Ishikawa (cell line): ENCODE measurements around the gene PTPRS.

Source experiments
- CEBPB ChIP-seq: IDR thresholded peaks from 2 replicates; pipeline ENCODE4 v1.6.1; 2012
- CREB1 ChIP-seq: IDR thresholded peaks from 2 replicates; pipeline ENCODE4 v1.6.1; 2012; ENCODE audit warnings: low read depth
- EGR1 ChIP-seq: IDR thresholded peaks from 2 replicates; pipeline ENCODE4 v1.6.1; 2012
- EP300 ChIP-seq: IDR thresholded peaks from 2 replicates; pipeline ENCODE4 v1.6.1; 2012; ENCODE audit warnings: borderline replicate concordance
- FOXM1 ChIP-seq: IDR thresholded peaks from 2 replicates; pipeline ENCODE4 v1.6.1; 2012; ENCODE audit warnings: low read depth, borderline replicate concordance
- NFIC ChIP-seq: IDR thresholded peaks from 2 replicates; pipeline ENCODE4 v1.6.1; 2012
- RAD21 ChIP-seq: IDR thresholded peaks from 2 replicates; pipeline ENCODE4 v1.6.1; 2012; ENCODE audit warnings: low read depth
- REST ChIP-seq: IDR thresholded peaks from 2 replicates; pipeline ENCODE4 v1.6.1; 2012; ENCODE audit warnings: low read depth, mild to moderate bottlenecking
- TAF1 ChIP-seq: IDR thresholded peaks from 2 replicates; pipeline ENCODE4 v1.6.1; 2012; ENCODE audit warnings: low read depth, mild to moderate bottlenecking
- TCF12 ChIP-seq: IDR thresholded peaks from 2 replicates; pipeline ENCODE4 v1.6.1; 2012; ENCODE audit warnings: low read depth
- TEAD4 ChIP-seq: IDR thresholded peaks from 2 replicates; pipeline ENCODE4 v1.6.1; 2012
- YY1 ChIP-seq: IDR thresholded peaks from 2 replicates; pipeline ENCODE4 v1.6.1; 2012; ENCODE audit warnings: low read depth
- ZBTB7A ChIP-seq: IDR thresholded peaks from 2 replicates; pipeline ENCODE4 v1.6.1; 2012; ENCODE audit warnings: low read depth
- TF ChIP-seq, protein P1 (sequence below): IDR thresholded peaks from 2 replicates; pipeline ENCODE4 v1.6.1; 2012
- TF ChIP-seq, protein P2 (sequence below): IDR thresholded peaks from 2 replicates; pipeline ENCODE4 v1.6.1; 2012

The PTPRS gene

GRCh38 chr19:5360003-5360780 is 19.6 kb upstream of the PTPRS start:
- TF ChIP-seq, protein P1, sequence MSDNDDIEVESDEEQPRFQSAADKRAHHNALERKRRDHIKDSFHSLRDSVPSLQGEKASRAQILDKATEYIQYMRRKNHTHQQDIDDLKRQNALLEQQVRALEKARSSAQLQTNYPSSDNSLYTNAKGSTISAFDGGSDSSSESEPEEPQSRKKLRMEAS = no peak
- TF ChIP-seq REST (no peak), TEAD4 (no peak), NFIC (no peak), ZBTB7A (no peak), CREB1 (no peak), RAD21 (no peak), FOXM1 (no peak), EGR1 (no peak), TCF12 (no peak), YY1 (no peak), EP300 (no peak), CEBPB (no peak), TAF1 (no peak)
- TF ChIP-seq, protein P2, sequence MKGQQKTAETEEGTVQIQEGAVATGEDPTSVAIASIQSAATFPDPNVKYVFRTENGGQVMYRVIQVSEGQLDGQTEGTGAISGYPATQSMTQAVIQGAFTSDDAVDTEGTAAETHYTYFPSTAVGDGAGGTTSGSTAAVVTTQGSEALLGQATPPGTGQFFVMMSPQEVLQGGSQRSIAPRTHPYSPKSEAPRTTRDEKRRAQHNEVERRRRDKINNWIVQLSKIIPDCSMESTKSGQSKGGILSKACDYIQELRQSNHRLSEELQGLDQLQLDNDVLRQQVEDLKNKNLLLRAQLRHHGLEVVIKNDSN = no peak

DNA sequence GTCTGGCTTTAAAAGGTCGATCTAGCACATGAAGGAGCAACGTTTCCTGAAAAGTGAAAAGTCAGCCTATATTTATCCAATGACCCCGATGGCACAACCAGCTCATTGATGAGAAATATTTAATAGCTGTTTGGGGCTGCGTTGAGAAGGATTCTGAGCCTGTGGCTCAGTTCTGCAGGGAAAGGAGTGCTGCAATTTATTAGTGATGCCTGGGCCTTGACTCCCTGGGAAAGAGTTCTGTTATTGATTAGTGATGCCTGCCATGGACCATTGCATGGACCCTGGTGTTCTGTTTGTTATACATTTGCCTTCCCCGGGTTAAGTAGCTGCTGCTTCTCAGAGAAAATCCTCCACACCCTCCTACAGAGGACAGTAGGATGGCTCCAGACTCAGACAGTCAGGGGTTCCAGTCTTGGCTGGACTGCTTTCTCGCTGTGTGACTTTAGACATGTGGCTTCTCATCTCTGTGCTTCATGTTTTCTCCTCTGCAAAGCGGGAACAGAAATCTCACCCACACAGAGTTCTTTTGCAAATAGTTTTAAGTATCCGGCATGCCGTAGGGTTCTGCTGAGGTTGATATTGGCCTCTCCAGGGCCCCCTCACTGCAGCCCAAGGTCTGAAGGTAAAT is 17.7 kb upstream of the PTPRS start:
- no peak for TF ChIP-seq EP300
- no peak for TF ChIP-seq EGR1
- no peak for TF ChIP-seq TEAD4
- no peak for TF ChIP-seq RAD21
- TF ChIP-seq TCF12 = no peak
- TF ChIP-seq, protein P2 = no peak
- no peak for TF ChIP-seq CREB1
- TF ChIP-seq CEBPB = no peak
- no peak for TF ChIP-seq YY1
- TF ChIP-seq FOXM1 = no peak
- TF ChIP-seq REST = no peak
- TF ChIP-seq, protein P1 = no peak
- no peak for TF ChIP-seq TAF1
- no peak for TF ChIP-seq ZBTB7A
- no peak for TF ChIP-seq NFIC

DNA sequence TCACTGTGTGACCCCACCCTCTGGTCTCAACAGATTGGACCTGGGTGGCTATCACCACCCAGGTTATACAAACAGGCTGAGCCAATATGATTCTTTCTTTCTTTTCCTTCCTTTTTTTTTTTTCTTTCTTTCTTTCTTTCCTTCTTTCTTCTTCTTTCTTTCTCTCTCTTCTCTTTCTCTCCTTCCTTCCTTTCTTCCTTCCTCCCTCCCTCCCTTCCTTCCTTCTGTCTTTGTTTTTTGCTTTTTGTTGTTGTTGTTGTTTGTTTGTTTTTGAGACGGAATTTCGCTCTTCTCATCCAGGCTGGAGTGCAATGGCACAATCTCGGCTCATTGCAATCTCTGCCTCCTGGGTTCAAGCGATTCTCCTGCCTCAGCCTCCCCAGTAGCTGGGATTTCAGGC is 17.0 kb upstream of the PTPRS start:
- TF ChIP-seq, protein P1 = no peak
- TF ChIP-seq TAF1 (no peak), ZBTB7A (no peak), EP300 (no peak), TEAD4 (no peak), TCF12 (no peak), CREB1 (no peak), EGR1 (no peak), YY1 (no peak)
- TF ChIP-seq, protein P2 = no peak

DNA sequence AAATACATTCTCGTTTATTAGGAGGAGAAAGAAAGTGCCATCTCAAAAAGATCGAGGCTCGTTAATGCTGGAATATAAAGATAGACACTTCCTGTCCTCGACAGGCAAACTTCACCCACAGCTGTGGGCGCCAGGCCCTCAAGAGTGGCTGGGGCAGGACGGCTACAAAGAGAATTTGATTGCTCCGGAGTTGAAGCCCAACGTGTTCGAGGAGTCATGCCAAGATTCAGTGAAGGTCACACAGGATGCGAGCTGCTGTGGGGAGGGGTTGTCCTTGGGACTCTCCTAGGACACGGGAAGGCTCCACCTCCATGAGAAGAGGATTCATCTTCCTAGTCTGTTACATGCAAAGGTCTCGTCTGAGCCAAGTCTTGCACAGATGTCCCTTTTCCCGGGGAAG is 16.3 kb upstream of the PTPRS start:
- TF ChIP-seq TEAD4 (no peak), TCF12 (no peak), EP300 (no peak), NFIC (no peak), TAF1 (no peak), CEBPB (no peak), REST (no peak), CREB1 (no peak)
- TF ChIP-seq, protein P1 = no peak
